GM19239 (cell line): ENCODE results near the gene RARRES1.
"Not testable (repeated sequence)": the region's sequence is repeated elsewhere in the genome, so short reads cannot be mapped to it uniquely, and the experiment has no call there.

Experiments used
- DNase-seq: peaks from one replicate; pipeline ENCODE4 v3.0.0; 2011; ENCODE audit warnings: low spot score; ENCODE audit not compliant: insufficient read length
- FAIRE-seq: peaks from 2 replicates; lab custom pipeline; 2011; peaks lifted over from hg19 to GRCh38; lab: Jason Lieb, UNC

RARRES1 gene

GRCh38 chr3:158702815-158703481 lies 29.3 kb downstream of the RARRES1 start:
- FAIRE-seq (no peak), DNase-seq (no peak)

- FAIRE-seq: no peak
These were observed 30.7 kb downstream of the RARRES1 start for GRCh38 chr3:158701420-158702065.

GRCh38 chr3:158700559-158700958 lies 31.7 kb downstream of the RARRES1 start:
- no peak for FAIRE-seq
- DNase-seq: no peak

More at GRCh38 chr3:158701420-158702065, 30.7 kb downstream of the RARRES1 start:
- no peak for DNase-seq

GRCh38 chr3:158696618-158697017 lies 35.6 kb downstream of the RARRES1 start:
- FAIRE-seq: no peak
- DNase-seq: no peak

- FAIRE-seq: peak; percentile 42
- DNase-seq: not testable (repeated sequence)
These were observed 38.3 kb downstream of the RARRES1 start for GRCh38 chr3:158693866-158694456.

GRCh38 chr3:158685159-158685558 lies 47.1 kb downstream of the RARRES1 start:
- no peak for DNase-seq
- FAIRE-seq: no peak

- DNase-seq (no peak), FAIRE-seq (no peak)
These were observed 48.9 kb downstream of the RARRES1 start for GRCh38 chr3:158683230-158683962.

GRCh38 chr3:158680861-158681260 lies 51.4 kb downstream of the RARRES1 start:
- DNase-seq (no peak), FAIRE-seq (no peak)

GRCh38 chr3:158679547-158680000 lies 52.7 kb downstream of the RARRES1 start:
- FAIRE-seq: no peak
- no peak for DNase-seq

- FAIRE-seq (no peak), DNase-seq (no peak)
These were observed 53.6 kb downstream of the RARRES1 start for GRCh38 chr3:158678687-158679086.

- FAIRE-seq (peak; percentile 99), DNase-seq (peak; percentile 70)
These were observed 59.8 kb downstream of the RARRES1 start, which contains the start of gene LXN for GRCh38 chr3:158672215-158673176. Gene LXN, minus strand, starts transcription at chr3:158672648. Its CDS starts 170 bp downstream, at chr3:158672478.

- DNase-seq: no peak
- FAIRE-seq: peak; percentile 65
These were observed 60.4 kb downstream of the RARRES1 start for GRCh38 chr3:158671821-158672214.

GRCh38 chr3:158668506-158668905 lies 63.8 kb downstream of the RARRES1 start:
- FAIRE-seq (no peak), DNase-seq (no peak)

GRCh38 chr3:158666416-158666815 lies 65.8 kb downstream of the RARRES1 start:
- FAIRE-seq (no peak), DNase-seq (no peak)

- FAIRE-seq: no peak
These were observed 68.4 kb downstream of the RARRES1 start for GRCh38 chr3:158663832-158664231.

GRCh38 chr3:158663246-158663645 lies 69.0 kb downstream of the RARRES1 start:
- FAIRE-seq: no peak
- DNase-seq: no peak

More at GRCh38 chr3:158663832-158664231, 68.4 kb downstream of the RARRES1 start:
- DNase-seq: no peak

- DNase-seq (no peak), FAIRE-seq (no peak)
These were observed 71.5 kb downstream of the RARRES1 start for GRCh38 chr3:158660711-158661110.

GRCh38 chr3:158659454-158660237 lies 72.6 kb downstream of the RARRES1 start:
- DNase-seq (no peak), FAIRE-seq (peak; percentile 97)

- DNase-seq (no peak), FAIRE-seq (no peak)
These were observed 73.4 kb downstream of the RARRES1 start for GRCh38 chr3:158658889-158659288.
